Pancreas (tissue), 10 donors: ENCODE results near the gene PGM2L1. TPM values are rescaled to one million over a fixed set of nuclear protein-coding genes. Genes with fewer than 3 reads are reported as not detected.

Experiments
- ATAC-seq, 4 donors: fragments of 200-7000 bp; cut with Tn5 transposase; one replicate each; pipeline versions ENCODE4 v1.8.0 to v1.9.1; 2020; ENCODE audit warnings: mild to moderate bottlenecking in 4 of 4, moderate library complexity in 4 of 4
- DNase-seq, 6 donors: peaks; one replicate each; pipeline ENCODE4 v3.0.0-alpha.2; 2020
- FAIRE-seq: peaks from 2 replicates; lab custom pipeline; 2012; peaks lifted over from hg19 to GRCh38; lab: Jason Lieb, UNC
- H3K27ac ChIP-seq, 4 donors: fragments of 200-600 bp; sonication (generic); 1 replicate in 3 of 4; 2 replicates in 1 of 4; pipeline versions ENCODE4 v1.5.0 to v1.8.0; 2020
- H3K27me3 ChIP-seq, 4 donors: fragments of 200-600 bp; one replicate each; pipeline ENCODE4 v1.8.0; 2021
- H3K36me3 ChIP-seq, 3 donors: fragments of 200-600 bp; sonication (generic) in 1 of 3; one replicate each; pipeline versions ENCODE4 v1.5.0 to v1.8.0; 2020 to 2021
- H3K4me1 ChIP-seq, 3 donors: fragments of 200-600 bp; one replicate each; pipeline ENCODE4 v1.8.0; 2021
- H3K4me3 ChIP-seq, 4 donors: fragments of 200-600 bp; sonication (generic) in 2 of 4; one replicate each; pipeline versions ENCODE4 v1.5.0 to v1.8.0; 2020 to 2021
- H3K9me3 ChIP-seq, 4 donors: fragments of 200-600 bp; one replicate each; pipeline ENCODE4 v1.8.0; 2021
- CTCF ChIP-seq, 4 donors: fragments of 200-600 bp; sonication (generic) in 3 of 4; IDR thresholded peaks; one replicate each; pipeline versions ENCODE4 v1.5.0 to v1.8.0; 2021; ENCODE audit warnings: antibody characterized with exemption in 4 of 4
- WGBS, 2 donors: extraction: QIAGEN DNeasy Blood & Tissue Kit; methylation state at CpG; one replicate each; pipeline ENCODE4 v1.1.7; 2013; 5-methylcytosine and 5-hydroxymethylcytosine counted together
- intact Hi-C, 3 donors: fragments of 100-400 bp; cut with DNase I; formaldehyde crosslinking; loops; one replicate each; pipeline versions ENCODE4 v1.11.1 to v1.14.2; 2022
- polyA plus RNA-seq, 2 donors: library from polyadenylated mRNA; stranded (reverse); fragments of 200-250 nt; gene quantifications; one replicate each; pipeline ENCODE4 v1.2.3, GENCODE V29; 2013
- total RNA-seq, 6 donors: library from RNA; stranded (reverse); fragmentation: NEBNext Ultra II Directional in 4 of 6; extraction: Animal tissue kit (Norgen Biotek cat#: 25700) in 4 of 6; gene quantifications; one replicate each; pipeline versions ENCODE4 v1.2.1 to v1.2.4, GENCODE V29; 2021 to 2023
- donor health status: healthy with polysubstance abuse.
- donor health status: DM: no; HTN: no; CAD: no; lungs with moderate emphysema.
- donor health status: DM: no; HTN: no; CAD: no.
- donor health status: control.
- donor health status: control.
- donor health status: Bipolar disorder and iron deficiency.
- donor health status: DM: yes; HTN: yes; CAD: no.
- donor health status: DM: no; HTN: no; CAD: no.
- donor health status: DM: no; HTN: no; CAD: no.
- donor health status: DM: yes; HTN: yes; CAD: no.

Gene PGM2L1
- total and polyA plus RNA-seq, 8 donors, result 0.96 to 9.5 (median 3.5) TPM

- no peak for ATAC-seq
- no peak for FAIRE-seq
- Histone ChIP-seq H3K4me3 (no peak overlapping the region), H3K27ac (no peak overlapping the region), H3K4me1 (no peaks in the 10 kb centered on the region), H3K9me3 (no peaks in the 10 kb centered on the region), H3K27me3 (no peaks in the 10 kb centered on the region), H3K36me3 (no peaks in the 10 kb centered on the region)
- 72 to 85% methylated on average over 4 of the region's 4 CpGs for WGBS, 2 donors
- TF ChIP-seq CTCF (IDR thresholded peaks at IDR 0.05), result no peak
- no peak for DNase-seq
- intact Hi-C loops, result no loop called here
These were observed 109.3 kb downstream of the PGM2L1 start for GRCh38 chr11:74288911-74289310.

GRCh38 chr11:74288161-74288560, 110.1 kb downstream of the PGM2L1 start:
- Histone ChIP-seq H3K9me3 (no peaks in the 10 kb centered on the region), H3K4me3 (no peak overlapping the region), H3K4me1 (no peaks in the 10 kb centered on the region), H3K27me3 (no peaks in the 10 kb centered on the region), H3K27ac (no peak overlapping the region), H3K36me3 (no peaks in the 10 kb centered on the region)
- no peak for TF ChIP-seq CTCF (IDR thresholded peaks at IDR 0.05)
- FAIRE-seq (no peak), ATAC-seq (peak in 3 of 4 donors; percentile 41 to 49 (median 42)), DNase-seq (no peak)
- intact Hi-C loops, result no loop called here
- 75% methylated on average over 1 of the region's 1 CpG for WGBS, 2 donors

- intact Hi-C loops, result no loop called here
- ATAC-seq, result no peak
- Histone ChIP-seq H3K4me1 (no peaks in the 10 kb centered on the region), H3K27me3 (no peaks in the 10 kb centered on the region), H3K4me3 (no peak overlapping the region), H3K27ac (no peak overlapping the region), H3K36me3 (no peaks in the 10 kb centered on the region), H3K9me3 (no peaks in the 10 kb centered on the region)
- no peak for DNase-seq
- no peak for FAIRE-seq
- 57 to 86% methylated on average over 2 of the region's 2 CpGs for WGBS, 2 donors
- TF ChIP-seq CTCF (IDR thresholded peaks at IDR 0.05), result no peak
These were observed 113.8 kb downstream of the PGM2L1 start for GRCh38 chr11:74284466-74284865.

GRCh38 chr11:74283580-74284180, 114.6 kb downstream of the PGM2L1 start:
- H3K27ac ChIP-seq, result no peak overlapping the region
- no peak for DNase-seq
- no peaks in the 10 kb centered on the region for H3K27me3 ChIP-seq
- H3K36me3 ChIP-seq, result no peaks in the 10 kb centered on the region
- peak; percentile 61 to 87 (median 66) for ATAC-seq
- no peak overlapping the region for H3K4me3 ChIP-seq
- no peaks in the 10 kb centered on the region for H3K4me1 ChIP-seq
- H3K9me3 ChIP-seq, result no peaks in the 10 kb centered on the region
- FAIRE-seq, result no peak
- intact Hi-C loops, result no loop called here
- no peak for TF ChIP-seq CTCF (IDR thresholded peaks at IDR 0.05)
- 63 to 69% methylated on average over 3 of the region's 3 CpGs for WGBS, 2 donors

- TF ChIP-seq CTCF (IDR thresholded peaks at IDR 0.05), result no peak
- Histone ChIP-seq H3K36me3 (no peaks in the 10 kb centered on the region), H3K4me1 (no peaks in the 10 kb centered on the region), H3K9me3 (no peaks in the 10 kb centered on the region), H3K27ac (no peak overlapping the region), H3K27me3 (no peaks in the 10 kb centered on the region), H3K4me3 (no peak overlapping the region)
- DNase-seq (no peak), ATAC-seq (no peak), FAIRE-seq (no peak)
- WGBS, 2 donors, result 64 to 78% methylated on average over 5 of the region's 5 CpGs
- intact Hi-C loops, result no loop called here
These were observed 115.3 kb downstream of the PGM2L1 start for GRCh38 chr11:74282914-74283371.
